Measurements from ENCODE around the gene THAP4. TPM values are rescaled to one million over a fixed set of nuclear protein-coding genes. Genes with fewer than 3 reads are reported as not detected.
A peak's percentile ranks its signal among the peaks of the same experiment; 100 is the strongest.

THAP4 gene
- total RNA-seq, 2 donors from 2014 or later: 27.2 to 31.1 TPM

DNA sequence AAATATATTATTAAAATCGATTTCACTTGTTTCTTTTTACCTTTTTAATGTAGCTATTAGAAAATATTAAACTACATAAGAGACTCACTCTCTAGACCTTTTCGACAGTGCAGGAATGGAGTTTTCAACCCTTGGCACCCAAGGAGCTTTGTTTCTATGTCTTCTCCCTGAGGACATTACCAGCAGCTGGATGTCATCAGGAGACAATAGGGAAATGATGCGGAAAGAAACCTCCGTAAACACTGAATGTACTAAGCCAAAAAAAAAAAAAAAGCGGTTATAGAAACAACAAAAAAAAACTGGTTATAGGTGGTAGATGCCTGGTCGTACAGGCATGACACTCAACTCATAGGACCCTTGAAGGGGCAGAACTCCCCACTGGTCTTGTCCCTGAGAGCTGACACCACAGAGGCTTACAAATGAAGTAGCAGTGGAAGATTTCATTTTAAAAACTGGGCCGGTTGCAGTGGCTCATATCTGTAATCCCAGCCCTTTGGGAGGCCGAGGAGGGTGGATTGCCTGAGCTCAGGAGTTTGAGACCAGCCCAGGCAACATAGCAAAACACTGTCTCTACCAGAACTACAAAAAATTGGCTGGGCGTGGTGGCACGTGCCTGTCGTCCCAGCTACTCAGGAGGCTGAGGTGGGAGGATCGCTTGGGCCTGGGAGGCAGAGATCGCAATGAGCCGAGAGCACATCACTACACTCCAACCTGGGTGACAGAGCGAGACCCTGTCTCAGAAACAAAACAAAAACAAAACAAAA lies 23.8 kb downstream of the THAP4 start:
- ATAC-seq (ENCODE audit: insufficient number of reproducible peaks, low FRiP score, low read depth): no peak
- DNase-seq (ENCODE audit: low spot score): no peak
- Histone ChIP-seq H3K9me3 (no peaks in the 10 kb centered on the region), H3K36me3 (no peaks in the 10 kb centered on the region), H3K27ac (no peak overlapping the region), H3K4me3 (no peak overlapping the region), H3K4me1 (ENCODE audit: control insufficient read depth in 1 of 2, low read depth in 2 of 2) (peaks cover 0 to 16% of the 10 kb centered on the region in 2 donors), H3K27me3 (replicated peaks; ENCODE audit: insufficient read depth) (no peaks in the 10 kb centered on the region)
- TF ChIP-seq, protein P1, sequence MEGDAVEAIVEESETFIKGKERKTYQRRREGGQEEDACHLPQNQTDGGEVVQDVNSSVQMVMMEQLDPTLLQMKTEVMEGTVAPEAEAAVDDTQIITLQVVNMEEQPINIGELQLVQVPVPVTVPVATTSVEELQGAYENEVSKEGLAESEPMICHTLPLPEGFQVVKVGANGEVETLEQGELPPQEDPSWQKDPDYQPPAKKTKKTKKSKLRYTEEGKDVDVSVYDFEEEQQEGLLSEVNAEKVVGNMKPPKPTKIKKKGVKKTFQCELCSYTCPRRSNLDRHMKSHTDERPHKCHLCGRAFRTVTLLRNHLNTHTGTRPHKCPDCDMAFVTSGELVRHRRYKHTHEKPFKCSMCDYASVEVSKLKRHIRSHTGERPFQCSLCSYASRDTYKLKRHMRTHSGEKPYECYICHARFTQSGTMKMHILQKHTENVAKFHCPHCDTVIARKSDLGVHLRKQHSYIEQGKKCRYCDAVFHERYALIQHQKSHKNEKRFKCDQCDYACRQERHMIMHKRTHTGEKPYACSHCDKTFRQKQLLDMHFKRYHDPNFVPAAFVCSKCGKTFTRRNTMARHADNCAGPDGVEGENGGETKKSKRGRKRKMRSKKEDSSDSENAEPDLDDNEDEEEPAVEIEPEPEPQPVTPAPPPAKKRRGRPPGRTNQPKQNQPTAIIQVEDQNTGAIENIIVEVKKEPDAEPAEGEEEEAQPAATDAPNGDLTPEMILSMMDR (IDR thresholded peaks at IDR 0.05): no peak

DNA sequence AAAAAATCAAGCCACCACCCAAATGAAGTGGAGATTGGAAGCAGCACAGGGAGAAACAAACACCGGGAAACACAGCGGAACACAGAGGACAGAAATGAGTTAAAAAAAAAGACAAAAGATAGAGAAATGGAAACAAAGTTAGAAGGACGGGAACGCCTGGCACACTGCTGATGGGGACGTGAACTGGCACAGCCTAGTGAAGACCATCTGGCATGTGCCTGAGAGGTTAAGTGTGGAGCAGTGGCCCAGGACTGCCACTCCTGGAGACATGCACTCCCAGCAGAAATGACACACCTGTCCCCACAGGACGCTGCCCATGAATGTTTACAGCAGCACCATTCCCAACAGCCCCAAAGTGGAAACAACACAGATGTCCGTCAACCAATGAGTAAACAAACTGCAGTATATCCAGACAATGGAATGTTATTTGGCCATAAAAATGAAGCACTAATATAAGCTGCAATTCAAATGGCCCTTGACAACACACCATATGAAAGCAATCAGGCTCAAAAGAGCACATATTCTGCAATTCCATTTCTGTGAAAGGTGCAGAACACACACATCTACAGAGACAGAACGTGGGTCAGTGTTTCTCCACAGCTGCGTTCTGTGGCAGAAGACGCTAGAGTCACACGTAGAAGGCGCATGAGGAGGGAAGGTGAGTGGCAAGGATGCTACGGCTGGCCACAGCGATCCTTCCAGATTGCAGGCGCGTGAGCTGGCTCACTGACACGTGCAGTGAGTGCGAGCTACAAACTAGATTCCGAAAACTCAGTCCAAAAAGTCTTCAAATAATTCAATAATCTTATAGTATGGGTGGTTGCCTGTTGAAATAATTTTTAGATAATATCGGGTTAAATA lies 24.6 kb downstream of the THAP4 start:
- H3K4me3 ChIP-seq: no peak overlapping the region
- no peaks in the 10 kb centered on the region for H3K9me3 ChIP-seq
- DNase-seq (ENCODE audit: low spot score): no peak
- TF ChIP-seq, protein P1 (IDR thresholded peaks at IDR 0.05): no peak
- ATAC-seq (ENCODE audit: insufficient number of reproducible peaks, low FRiP score, low read depth): no peak
- no peaks in the 10 kb centered on the region for H3K36me3 ChIP-seq
- no peaks in the 10 kb centered on the region for H3K27me3 ChIP-seq (replicated peaks; ENCODE audit: insufficient read depth)
- no peak overlapping the region for H3K27ac ChIP-seq
- peaks cover 0 to 16% of the 10 kb centered on the region in 2 donors for H3K4me1 ChIP-seq (ENCODE audit: control insufficient read depth in 1 of 2, low read depth in 2 of 2)

DNA sequence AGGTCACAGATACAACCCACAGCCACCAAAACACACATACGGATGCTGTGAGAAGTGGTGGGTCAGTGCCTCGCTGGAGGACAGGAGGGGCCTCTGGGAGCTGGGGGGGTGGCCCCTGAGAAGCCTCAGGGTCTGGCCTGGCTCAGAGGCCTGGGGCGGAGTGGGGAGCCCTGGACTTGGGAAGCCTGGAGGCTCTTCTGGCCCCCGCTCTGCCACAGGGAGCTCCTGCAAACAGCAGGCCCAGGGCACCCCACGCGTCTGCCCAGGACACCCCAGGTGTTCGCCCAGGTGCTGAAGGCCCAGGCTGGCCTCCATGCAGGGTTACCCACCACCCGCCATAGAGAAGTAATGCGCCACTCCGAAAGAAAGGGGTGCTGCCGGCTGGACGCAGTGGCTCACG lies 25.9 kb downstream of the THAP4 start:
- H3K4me1 ChIP-seq (ENCODE audit: control insufficient read depth in 1 of 2, low read depth in 2 of 2): peaks cover 0 to 16% of the 10 kb centered on the region in 2 donors
- TF ChIP-seq, protein P1 (IDR thresholded peaks at IDR 0.05): no peak
- peak overlapping the region; percentile 85 to 86 for H3K27ac ChIP-seq
- no peak overlapping the region for H3K4me3 ChIP-seq
- H3K36me3 ChIP-seq: peaks cover 1% of the 10 kb centered on the region
- H3K9me3 ChIP-seq: no peaks in the 10 kb centered on the region
- ATAC-seq (ENCODE audit: insufficient number of reproducible peaks, low FRiP score, low read depth): no peak
- H3K27me3 ChIP-seq (replicated peaks; ENCODE audit: insufficient read depth): no peaks in the 10 kb centered on the region
- DNase-seq (ENCODE audit: low spot score): no peak

DNA sequence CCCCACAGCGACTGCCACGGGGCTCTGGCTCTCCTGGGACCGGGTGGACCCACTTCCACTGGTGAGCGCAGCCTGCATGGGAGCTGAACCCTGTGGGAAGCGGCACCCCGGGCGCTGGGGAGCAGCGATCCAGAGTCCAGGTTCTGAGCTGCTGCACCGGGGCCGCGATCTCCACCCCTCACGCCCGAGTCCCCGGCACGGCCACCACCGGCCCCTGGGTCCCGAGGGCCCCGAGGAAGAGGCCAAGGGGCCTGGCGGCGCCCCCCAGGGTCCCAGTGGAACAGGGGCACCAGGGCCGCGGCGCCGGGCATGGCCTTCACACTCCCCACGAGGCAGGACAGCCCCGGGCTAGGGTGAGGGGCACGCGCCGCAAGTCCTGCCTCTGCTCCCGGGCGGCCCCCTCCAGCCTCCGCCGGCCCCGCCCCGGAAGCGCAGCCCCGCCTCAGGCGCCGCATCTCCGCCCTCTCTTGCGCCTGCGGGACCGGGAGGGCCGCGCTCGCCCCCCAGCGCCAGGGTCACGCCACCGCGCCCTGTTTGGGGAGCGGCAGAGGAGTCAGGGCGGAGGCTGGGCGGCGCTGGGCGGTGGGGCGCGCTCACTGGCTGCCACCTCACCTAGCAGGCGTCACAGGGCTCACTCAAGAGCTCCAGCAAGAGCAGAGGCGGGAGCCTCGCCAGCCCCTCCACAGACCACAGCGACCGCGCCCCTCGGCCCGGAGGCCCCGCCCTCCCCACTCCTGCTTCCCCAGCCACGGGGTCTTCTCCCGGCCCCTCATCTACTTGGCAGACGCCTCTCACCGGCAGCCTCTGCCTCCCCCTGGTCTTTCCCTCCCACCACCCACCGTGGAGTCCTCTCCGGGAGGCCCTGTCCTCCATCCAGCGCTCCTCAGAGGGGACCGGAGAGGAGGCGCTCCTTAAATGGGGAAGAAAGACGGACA lies 26.8 kb downstream of the THAP4 start:
- peaks cover 0 to 16% of the 10 kb centered on the region in 2 donors for H3K4me1 ChIP-seq (ENCODE audit: control insufficient read depth in 1 of 2, low read depth in 2 of 2)
- H3K27me3 ChIP-seq (replicated peaks; ENCODE audit: insufficient read depth): no peaks in the 10 kb centered on the region
- H3K4me3 ChIP-seq: peak overlapping the region; percentile 78
- peaks cover 9% of the 10 kb centered on the region for H3K36me3 ChIP-seq
- peak overlapping the region; percentile 85 to 86 for H3K27ac ChIP-seq
- DNase-seq (ENCODE audit: low spot score): peak; percentile 46
- H3K9me3 ChIP-seq: no peaks in the 10 kb centered on the region
- TF ChIP-seq, protein P1 (IDR thresholded peaks at IDR 0.05): peak; percentile 51
- ATAC-seq (ENCODE audit: insufficient number of reproducible peaks, low FRiP score, low read depth): peak; percentile 72

Data from thoracic aorta (tissue), 2 donors.